KOPT-K1 (cell line): Measurements from ENCODE around the gene GRB2.
A peak's percentile ranks its signal among the peaks of the same experiment; 100 is the strongest.
"Not testable (repeated sequence)": the region's sequence is repeated elsewhere in the genome, so short reads cannot be mapped to it uniquely, and the experiment has no call there.

Experiments
- H3K27ac ChIP-seq: fragments of 200-600 bp; sonication (generic); 2 replicates; pipeline ENCODE4 v1.5.1; 2016; ENCODE audit warnings: antibody characterized with exemption, mild to moderate bottlenecking, low read depth, low read length; ENCODE audit not compliant: poor library complexity, severe bottlenecking
- H3K36me3 ChIP-seq: fragments of 200-600 bp; sonication (generic); 2 replicates; pipeline ENCODE4 v1.5.1; 2017; ENCODE audit warnings: antibody characterized with exemption, mild to moderate bottlenecking, low read length, moderate library complexity; ENCODE audit not compliant: insufficient read depth
- H3K9me3 ChIP-seq: fragments of 200-600 bp; sonication (generic); 2 replicates; pipeline ENCODE4 v1.5.1; 2017; ENCODE audit warnings: antibody characterized with exemption, low read length, mild to moderate bottlenecking; ENCODE audit not compliant: insufficient read depth, poor library complexity, severe bottlenecking

Gene GRB2

GRCh38 chr17:75405365-75406221 lies at the start of gene GRB2:
GRB2 (minus strand) TSS chr17:75405678; CDS start chr17:75393628, 12,050 bp downstream.
- Histone ChIP-seq H3K9me3 (no peaks in the 10 kb centered on the region), H3K36me3 (peaks cover 17% of the 10 kb centered on the region; the same call in 1 of the 2 replicates), H3K27ac (peak within 1 kb of the TSS; percentile 89)

- H3K27ac ChIP-seq, H3K36me3 ChIP-seq, H3K9me3 ChIP-seq: not testable (repeated sequence)
These were observed 49.2 kb upstream of the GRB2 start for GRCh38 chr17:75454672-75455071.

GRCh38 chr17:75454193-75454592 lies 48.7 kb upstream of the GRB2 start:
- Histone ChIP-seq H3K36me3 (no peaks in the 10 kb centered on the region), H3K27ac (no peak overlapping the region), H3K9me3 (no peaks in the 10 kb centered on the region)

- no peak overlapping the region for H3K27ac ChIP-seq
These were observed 44.8 kb upstream of the GRB2 start for GRCh38 chr17:75450270-75450669.

GRCh38 chr17:75447951-75448856 lies 42.7 kb upstream of the GRB2 start:
- no peak overlapping the region for H3K27ac ChIP-seq
- H3K36me3 ChIP-seq = no peaks in the 10 kb centered on the region
- H3K9me3 ChIP-seq = no peaks in the 10 kb centered on the region

More at GRCh38 chr17:75450270-75450669, 44.8 kb upstream of the GRB2 start:
- Histone ChIP-seq H3K36me3 (no peaks in the 10 kb centered on the region), H3K9me3 (no peaks in the 10 kb centered on the region)

GRCh38 chr17:75445896-75446295 lies 40.4 kb upstream of the GRB2 start:
- not testable (repeated sequence) for H3K9me3 ChIP-seq, H3K27ac ChIP-seq, H3K36me3 ChIP-seq

- Histone ChIP-seq H3K27ac (no peak overlapping the region), H3K36me3 (no peaks in the 10 kb centered on the region), H3K9me3 (no peaks in the 10 kb centered on the region)
These were observed 39.8 kb upstream of the GRB2 start for GRCh38 chr17:75445296-75445695.

GRCh38 chr17:75442168-75443103 lies 37.0 kb upstream of the GRB2 start:
- no peaks in the 10 kb centered on the region for H3K36me3 ChIP-seq
- no peak overlapping the region for H3K27ac ChIP-seq
- H3K9me3 ChIP-seq = no peaks in the 10 kb centered on the region

- no peaks in the 10 kb centered on the region for H3K36me3 ChIP-seq
- no peak overlapping the region for H3K27ac ChIP-seq
- H3K9me3 ChIP-seq = no peaks in the 10 kb centered on the region
These were observed 35.4 kb upstream of the GRB2 start for GRCh38 chr17:75440738-75441448.

- Histone ChIP-seq H3K9me3 (no peaks in the 10 kb centered on the region), H3K36me3 (no peaks in the 10 kb centered on the region), H3K27ac (no peak overlapping the region)
These were observed 33.8 kb upstream of the GRB2 start for GRCh38 chr17:75439287-75439686.

- H3K36me3 ChIP-seq, H3K9me3 ChIP-seq, H3K27ac ChIP-seq: not testable (repeated sequence)
These were observed 31.9 kb upstream of the GRB2 start for GRCh38 chr17:75437404-75437803.

- H3K27ac ChIP-seq, H3K36me3 ChIP-seq, H3K9me3 ChIP-seq: not testable (repeated sequence)
These were observed 29.0 kb upstream of the GRB2 start for GRCh38 chr17:75434433-75434832.

- H3K36me3 ChIP-seq = no peaks in the 10 kb centered on the region
- H3K9me3 ChIP-seq = no peaks in the 10 kb centered on the region
- no peak overlapping the region for H3K27ac ChIP-seq
These were observed 27.8 kb upstream of the GRB2 start for GRCh38 chr17:75433218-75433783.
